Uterus (tissue), 4 donors: ENCODE data around the gene THOC2. TPM values are rescaled to one million over a fixed set of nuclear protein-coding genes. Genes with fewer than 3 reads are reported as not detected.
"Not testable (repeated sequence)": the region's sequence is repeated elsewhere in the genome, so short reads cannot be mapped to it uniquely, and the experiment has no call there.

Experiments
- DNase-seq, 2 donors: peaks; one replicate each; pipeline ENCODE4 v3.0.0-alpha.2; 2019 to 2020
- H3K27ac ChIP-seq, 2 donors: fragments of 200-600 bp; sonication (generic); 1 replicate in 1 of 2; 2 replicates in 1 of 2; pipeline ENCODE4 v1.5.1; 2016 to 2018
- H3K27me3 ChIP-seq, 2 donors: fragments of 200-600 bp; sonication (generic); one replicate each; pipeline ENCODE4 v1.5.1; 2018 to 2019; ENCODE audit warnings: control low read depth in 1 of 2
- H3K36me3 ChIP-seq, 2 donors: fragments of 200-600 bp; sonication (generic); one replicate each; pipeline ENCODE4 v1.5.1; 2019; ENCODE audit warnings: control low read depth in 1 of 2
- H3K4me1 ChIP-seq, 2 donors: fragments of 200-600 bp; sonication (generic); one replicate each; pipeline ENCODE4 v1.5.1; 2018 to 2019; ENCODE audit warnings: control low read depth in 1 of 2
- H3K4me3 ChIP-seq, 2 donors: fragments of 200-600 bp; sonication (generic); 1 replicate in 1 of 2; 2 replicates in 1 of 2; pipeline ENCODE4 v1.5.1; 2018 to 2019; ENCODE audit warnings: mild to moderate bottlenecking in 1 of 2
- H3K9me3 ChIP-seq, 2 donors: fragments of 200-600 bp; sonication (generic); one replicate each; pipeline ENCODE4 v1.5.1; 2019; ENCODE audit warnings: control low read depth in 1 of 2
- CTCF ChIP-seq, 4 experiments: fragments of 200-600 bp in 2 of 4; fragments of 450-650 bp in 2 of 4; sonication (generic) in 2 of 4; IDR thresholded peaks; one replicate each; pipeline ENCODE4 v1.5.1; 2016 to 2019; ENCODE audit warnings: antibody characterized with exemption in 4 of 4, mild to moderate bottlenecking in 2 of 4, moderate library complexity in 1 of 4
- POLR2A ChIP-seq, 2 donors: fragments of 450-650 bp; IDR thresholded peaks; one replicate each; pipeline ENCODE4 v1.6.1; 2016; ENCODE audit warnings: antibody characterized with exemption in 2 of 2, mild to moderate bottlenecking in 1 of 2, moderate library complexity in 1 of 2
- intact Hi-C: fragments of 100-400 bp; cut with DNase I; formaldehyde crosslinking; loops from one replicate; pipeline ENCODE4 v1.15.1; 2023; ENCODE audit warnings: low total_unique reads
- total RNA-seq, 4 donors: library from RNA; depleted of rRNA in 3 of 4; stranded (reverse); fragments of >200 nt in 3 of 4; gene quantifications; one replicate each; pipeline versions ENCODE4 v1.1.0 to v1.2.4, GENCODE V29; 2014 to 2023
- donor health status: DM: yes; HTN: yes; CAD: no.

The THOC2 gene
- total RNA-seq, 4 donors from 2014 or later, result 54.3 to 180 (median 80.1) TPM

DNA sequence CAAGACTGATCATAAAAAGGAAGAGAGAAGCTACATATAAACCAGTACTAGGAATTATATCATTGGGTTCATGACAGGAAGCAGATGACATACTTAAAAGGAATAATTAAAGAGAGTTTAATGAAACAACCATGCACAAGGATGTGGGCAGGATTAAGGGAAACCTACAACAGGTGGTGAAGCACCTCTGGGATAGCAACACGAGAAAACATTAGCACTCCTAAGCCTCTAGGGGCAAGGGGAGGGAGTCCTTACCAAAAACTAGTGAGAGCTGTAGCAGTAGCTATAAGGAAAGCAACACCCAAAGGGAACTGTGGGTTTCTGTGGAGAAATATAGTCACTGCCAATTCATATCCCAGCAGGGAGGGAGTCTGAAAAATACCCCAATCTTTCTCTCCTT, 7.2 kb upstream of the THOC2 start:
- Histone ChIP-seq H3K9me3 (no peaks in the 10 kb centered on the region), H3K4me3 (no peak overlapping the region), H3K36me3 (no peaks in the 10 kb centered on the region), H3K4me1 (no peaks in the 10 kb centered on the region), H3K27me3 (no peaks in the 10 kb centered on the region), H3K27ac (no peak overlapping the region)
- TF ChIP-seq POLR2A (IDR thresholded peaks at IDR 0.05) (no peak), CTCF (IDR thresholded peaks at IDR 0.05) (no peak)
- no peak for DNase-seq
- intact Hi-C loops, result no loop called here

DNA sequence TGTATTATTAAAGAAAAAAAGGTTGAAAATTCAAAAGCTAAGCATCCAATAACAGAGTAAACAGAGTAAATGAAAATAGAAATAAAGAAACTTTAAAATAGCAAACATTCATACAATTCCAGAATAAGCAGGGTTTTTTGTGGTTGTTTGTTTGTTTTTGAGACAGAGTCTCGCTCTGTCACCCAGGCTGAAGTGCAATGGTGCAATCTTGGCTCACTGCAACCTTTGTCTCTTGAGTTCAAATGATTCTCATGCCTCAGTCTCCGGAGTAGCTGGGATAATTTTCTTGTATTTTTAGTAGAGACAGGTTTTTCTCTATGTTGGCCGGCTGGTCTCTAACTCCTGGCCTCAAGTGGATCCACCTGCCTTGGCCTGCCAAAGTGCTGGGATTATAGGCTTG, 6.6 kb upstream of the THOC2 start:
- TF ChIP-seq CTCF (IDR thresholded peaks at IDR 0.05) (no peak), POLR2A (IDR thresholded peaks at IDR 0.05) (no peak)
- no peaks in the 10 kb centered on the region for H3K27me3 ChIP-seq
- no peaks in the 10 kb centered on the region for H3K4me1 ChIP-seq
- DNase-seq, result no peak
- H3K4me3 ChIP-seq, result no peak overlapping the region
- intact Hi-C loops, result no loop called here
- no peaks in the 10 kb centered on the region for H3K36me3 ChIP-seq
- no peaks in the 10 kb centered on the region for H3K9me3 ChIP-seq
- no peak overlapping the region for H3K27ac ChIP-seq

DNA sequence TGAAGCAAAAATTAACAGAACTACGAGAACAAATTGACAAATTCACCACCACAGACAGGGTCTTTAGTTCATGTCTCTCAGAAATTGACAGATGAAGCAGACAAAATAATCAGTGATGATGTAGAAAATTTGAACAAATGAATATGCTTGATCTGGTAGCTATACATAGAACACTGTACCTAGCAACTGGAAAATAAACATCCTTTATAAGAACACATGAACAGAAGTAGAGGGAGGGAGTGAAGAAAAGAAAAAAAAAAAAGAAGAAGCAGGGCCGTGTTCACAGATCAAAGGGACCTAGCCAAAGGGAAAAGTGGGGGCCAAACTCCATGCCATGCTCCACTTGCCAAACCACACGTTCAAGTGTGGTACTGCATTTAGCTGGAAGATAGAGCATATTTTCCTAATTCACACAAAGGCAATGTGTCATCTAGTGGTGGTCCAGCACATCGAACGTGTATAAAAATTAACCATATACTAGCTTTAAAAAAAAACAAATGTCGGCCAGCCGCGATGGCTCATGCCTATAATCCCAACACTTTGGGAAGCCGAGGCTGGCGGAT, 5.6 kb upstream of the THOC2 start:
- intact Hi-C loops, result no loop called here
- no peak overlapping the region for H3K27ac ChIP-seq
- no peaks in the 10 kb centered on the region for H3K9me3 ChIP-seq
- no peaks in the 10 kb centered on the region for H3K27me3 ChIP-seq
- no peak for DNase-seq
- H3K4me1 ChIP-seq, result no peaks in the 10 kb centered on the region
- no peak overlapping the region for H3K4me3 ChIP-seq
- TF ChIP-seq CTCF (IDR thresholded peaks at IDR 0.05) (no peak), POLR2A (IDR thresholded peaks at IDR 0.05) (no peak)
- no peaks in the 10 kb centered on the region for H3K36me3 ChIP-seq

DNA sequence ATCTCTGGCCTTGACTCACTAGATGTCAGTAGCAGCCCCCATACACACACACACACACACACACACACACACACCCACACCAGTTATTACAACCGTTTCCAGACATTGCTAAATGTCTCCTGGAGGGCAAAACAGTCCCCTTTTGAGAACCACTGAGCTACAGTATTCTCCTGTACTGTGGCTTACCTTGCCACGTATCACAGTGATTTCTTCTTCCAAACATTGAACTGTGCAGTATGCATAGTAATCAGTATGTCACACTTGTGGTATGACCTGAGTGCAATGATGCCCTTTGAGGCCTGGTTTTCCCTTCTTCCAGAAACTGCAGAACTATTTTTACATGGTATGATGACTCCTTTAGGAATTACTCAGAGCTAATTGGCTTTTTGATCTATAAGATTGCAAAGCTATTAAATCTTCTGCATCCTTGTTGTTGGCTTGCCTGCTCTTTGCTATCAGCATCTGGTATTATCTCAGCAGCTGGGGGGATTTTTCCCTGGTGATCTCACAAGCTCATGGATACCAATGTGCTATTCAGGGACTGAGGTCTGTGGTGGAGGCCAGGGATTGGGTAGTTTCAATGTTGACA, 3.6 kb upstream of the THOC2 start:
- Histone ChIP-seq H3K36me3 (no peaks in the 10 kb centered on the region), H3K9me3 (no peaks in the 10 kb centered on the region), H3K4me1 (no peaks in the 10 kb centered on the region), H3K4me3 (no peak overlapping the region), H3K27me3 (no peaks in the 10 kb centered on the region), H3K27ac (no peak overlapping the region)
- TF ChIP-seq CTCF (IDR thresholded peaks at IDR 0.05), result no peak
- TF ChIP-seq POLR2A (IDR thresholded peaks at IDR 0.05), result no peak
- intact Hi-C loops, result no loop called here
- DNase-seq, result no peak

DNA sequence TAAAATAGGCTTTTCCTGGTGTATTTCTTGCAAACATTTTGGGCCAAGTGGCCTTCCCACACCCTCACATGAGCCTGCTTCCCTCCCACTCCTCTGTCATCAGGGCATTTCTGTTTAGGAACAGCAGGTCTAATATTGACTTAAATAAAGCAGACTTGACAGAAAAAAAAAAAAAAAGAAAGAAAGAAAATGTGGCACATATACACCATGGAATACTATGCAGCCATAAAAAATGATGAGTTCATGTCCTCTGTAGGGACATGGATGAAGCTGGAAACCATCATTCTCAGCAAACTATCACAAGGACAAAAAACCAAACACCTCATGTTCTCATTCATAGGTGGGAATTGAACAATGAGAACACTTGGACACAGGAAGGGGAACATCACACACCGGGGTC, 2.3 kb upstream of the THOC2 start:
- H3K27ac ChIP-seq, intact Hi-C loops, DNase-seq, H3K4me1 ChIP-seq, H3K36me3 ChIP-seq, H3K4me3 ChIP-seq, H3K9me3 ChIP-seq, H3K27me3 ChIP-seq: not testable (repeated sequence)

DNA sequence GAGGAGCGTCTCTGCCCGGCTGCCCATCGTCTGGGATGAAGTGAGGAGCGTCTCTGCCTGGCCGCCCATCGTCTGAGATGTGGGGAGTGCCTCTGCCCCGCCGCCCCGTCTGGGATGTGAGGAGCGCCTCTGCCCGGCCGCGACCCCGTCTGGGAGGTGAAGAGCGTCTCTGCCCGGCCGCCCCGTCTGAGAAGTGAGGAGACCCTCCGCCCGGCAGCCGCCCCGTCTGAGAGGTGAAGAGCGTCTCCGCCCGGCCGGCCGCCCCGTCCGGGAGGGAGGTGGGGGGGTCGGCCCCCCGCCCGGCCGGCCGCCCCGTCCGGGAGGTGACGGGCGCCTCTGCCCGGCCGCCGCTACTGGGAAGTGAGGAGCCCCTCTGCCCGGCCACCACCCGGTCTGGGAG, 1.2 kb upstream of the THOC2 start:
- DNase-seq, H3K4me3 ChIP-seq, H3K36me3 ChIP-seq, intact Hi-C loops, H3K4me1 ChIP-seq, H3K27me3 ChIP-seq, H3K9me3 ChIP-seq, H3K27ac ChIP-seq: not testable (repeated sequence)
